Umbilical cord (tissue), 2 donors: ENCODE measurements around the gene TMEM138. TPM values are rescaled to one million over a fixed set of nuclear protein-coding genes. Genes with fewer than 3 reads are reported as not detected.

Experiments used
- DNase-seq: peaks from one replicate; pipeline ENCODE4 v3.0.0-alpha.2; 2015; ENCODE audit warnings: low spot score
- total RNA-seq: library from RNA; depleted of rRNA; stranded (reverse); fragments of >200 nt; gene quantifications from one replicate; pipeline ENCODE4 v1.2.3, GENCODE V29; 2014; ENCODE audit warnings: low replicate concordance; ENCODE audit not compliant: insufficient read depth

Gene TMEM138
- total RNA-seq, 1 donor from 2014 or later, result 16.6 TPM

GRCh38 chr11:61341706-61342105, 20.5 kb upstream of the TMEM138 start:
- no peak for DNase-seq

DNA sequence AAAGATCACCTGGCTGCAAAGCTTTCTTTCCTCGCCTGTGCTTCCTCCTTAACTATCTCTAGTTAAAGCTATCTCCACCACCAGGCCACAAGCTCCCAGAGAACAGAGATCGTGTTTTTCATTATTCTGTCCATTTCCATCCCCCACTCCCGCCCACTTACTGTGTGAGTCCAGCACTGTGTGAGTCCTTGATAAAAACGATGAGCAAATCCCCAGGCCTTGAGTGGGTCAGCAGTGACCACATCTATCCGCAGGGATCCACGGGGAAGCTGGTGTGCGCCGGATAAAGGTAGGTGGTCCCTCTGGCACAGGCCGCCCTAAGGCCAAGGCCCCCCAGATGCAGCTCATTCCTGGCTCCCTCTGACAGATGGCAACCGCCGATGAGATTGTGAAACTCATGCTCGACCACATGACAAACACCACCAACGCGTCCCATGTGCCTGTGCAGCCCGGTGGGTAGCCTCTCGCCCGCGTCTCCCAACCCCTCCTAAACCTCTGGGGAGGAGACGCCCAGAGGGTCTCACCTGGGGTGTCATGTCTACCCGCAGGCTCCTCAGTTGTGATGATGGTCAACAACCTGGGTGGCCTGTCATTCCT, 19.9 kb upstream of the TMEM138 start:
- DNase-seq, result no peak

DNA sequence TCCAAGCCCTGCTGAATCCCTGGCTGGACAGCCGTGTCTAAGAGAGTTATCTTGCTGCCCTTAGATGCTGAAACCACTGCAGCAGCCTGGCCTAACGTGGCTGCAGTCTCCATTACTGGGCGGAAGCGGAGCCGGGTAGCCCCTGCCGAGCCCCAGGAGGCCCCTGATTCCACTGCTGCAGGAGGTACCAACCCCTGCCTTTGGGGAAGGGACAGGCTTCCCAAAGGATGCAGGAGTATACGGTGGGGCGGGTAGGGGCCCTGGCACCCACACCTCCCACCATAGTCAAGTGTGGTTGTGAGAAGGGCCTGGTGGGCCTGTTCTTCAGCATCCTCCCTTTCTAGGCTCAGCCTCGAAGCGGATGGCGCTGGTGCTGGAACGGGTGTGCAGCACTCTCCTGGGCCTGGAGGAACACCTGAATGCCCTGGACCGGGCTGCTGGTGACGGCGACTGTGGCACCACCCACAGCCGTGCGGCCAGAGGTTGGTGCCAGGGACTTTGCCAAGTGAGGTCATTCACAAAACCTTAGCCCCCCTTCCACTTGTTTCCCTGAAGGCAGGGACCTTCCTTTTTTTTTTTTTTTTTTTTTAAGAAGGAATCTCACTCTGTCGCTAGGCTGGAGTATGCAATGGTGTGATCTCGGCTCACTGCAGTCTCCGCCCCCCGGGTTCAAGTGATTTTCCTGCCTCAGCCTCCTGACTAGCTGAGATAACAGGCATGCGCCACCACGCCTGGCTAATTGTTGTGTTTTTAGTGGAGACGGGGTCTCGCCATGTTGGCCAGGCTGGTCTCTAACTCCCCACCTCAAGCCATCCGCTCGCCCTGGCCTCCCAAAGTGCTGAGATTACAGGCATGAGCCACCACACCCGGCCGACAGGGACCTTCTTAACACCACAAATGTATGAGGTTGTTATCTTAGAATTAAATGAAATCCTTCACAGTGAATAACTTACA, 18.1 kb upstream of the TMEM138 start:
- no peak for DNase-seq

GRCh38 chr11:61345170-61345610, 17.0 kb upstream of the TMEM138 start:
- DNase-seq, result peak; percentile 83

GRCh38 chr11:61345954-61346843, 16.0 kb upstream of the TMEM138 start:
- no peak for DNase-seq

DNA sequence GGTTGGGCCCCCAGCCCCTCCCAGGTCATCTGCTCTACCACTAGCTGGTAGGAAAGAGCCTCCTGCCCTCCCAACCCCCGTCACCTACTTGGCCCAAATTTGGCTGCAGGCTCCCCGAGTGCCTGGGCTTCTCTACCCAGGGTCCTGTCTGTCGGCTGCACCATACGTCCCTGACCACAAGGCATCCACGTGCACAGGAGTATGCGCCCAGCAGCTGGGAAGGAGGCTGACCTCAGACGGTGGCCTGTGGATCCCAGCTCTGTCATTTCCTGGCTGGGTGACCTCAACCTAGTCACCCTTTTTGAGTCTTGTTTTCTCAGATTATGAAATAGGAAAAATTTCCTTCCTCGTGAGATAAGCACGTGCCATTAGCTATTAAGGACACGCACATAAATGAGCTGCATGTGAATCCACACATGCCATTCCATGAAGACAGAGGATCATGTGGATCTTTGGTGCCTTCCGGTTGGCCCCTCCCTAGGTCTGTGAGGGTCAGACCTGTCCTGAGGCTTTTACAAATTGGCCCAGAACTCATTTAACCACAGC, 14.2 kb upstream of the TMEM138 start:
- DNase-seq, result no peak

- no peak for DNase-seq
Measured at GRCh38 chr11:61349189-61349751, 12.9 kb upstream of the TMEM138 start.

DNA sequence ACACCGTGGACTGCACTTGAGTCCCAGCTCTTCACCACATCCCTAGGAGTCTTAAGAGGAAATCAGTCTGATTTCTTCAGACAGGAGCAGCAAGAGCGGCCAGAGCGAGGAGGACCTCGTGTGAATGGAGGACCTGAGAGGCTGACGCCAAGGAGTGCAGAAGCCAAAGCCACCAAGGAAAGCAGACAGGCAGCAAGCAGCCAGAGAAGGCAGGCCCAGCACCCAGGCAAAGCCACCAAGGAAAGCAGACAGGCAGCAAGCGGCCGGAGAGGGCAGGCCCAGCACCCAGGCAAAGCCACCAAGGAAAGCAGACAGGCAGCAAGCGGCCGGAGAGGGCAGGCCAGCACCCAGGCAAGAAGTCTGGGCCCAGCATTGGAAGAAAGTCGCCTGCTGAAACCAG, 12.3 kb upstream of the TMEM138 start:
- no peak for DNase-seq

DNA sequence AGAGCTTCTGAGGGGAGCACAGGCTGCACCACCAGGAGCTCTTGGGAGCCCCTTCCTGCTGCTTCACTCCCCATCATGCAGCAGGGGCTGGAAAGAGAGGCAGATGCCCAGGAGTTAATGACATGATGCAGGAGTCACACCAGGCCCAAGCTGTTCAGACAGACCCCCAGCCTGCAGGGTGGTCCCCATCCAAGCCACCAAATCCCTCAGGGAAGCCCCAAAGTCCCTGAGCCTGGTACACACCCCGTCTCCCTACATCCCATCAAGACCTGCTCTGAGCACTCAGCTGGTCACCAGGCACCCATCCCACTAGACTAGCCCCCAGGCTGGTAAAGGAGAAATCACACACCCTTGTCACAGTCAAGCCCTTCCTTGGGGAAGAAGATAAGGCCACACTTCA, 11.8 kb upstream of the TMEM138 start:
- no peak for DNase-seq

DNA sequence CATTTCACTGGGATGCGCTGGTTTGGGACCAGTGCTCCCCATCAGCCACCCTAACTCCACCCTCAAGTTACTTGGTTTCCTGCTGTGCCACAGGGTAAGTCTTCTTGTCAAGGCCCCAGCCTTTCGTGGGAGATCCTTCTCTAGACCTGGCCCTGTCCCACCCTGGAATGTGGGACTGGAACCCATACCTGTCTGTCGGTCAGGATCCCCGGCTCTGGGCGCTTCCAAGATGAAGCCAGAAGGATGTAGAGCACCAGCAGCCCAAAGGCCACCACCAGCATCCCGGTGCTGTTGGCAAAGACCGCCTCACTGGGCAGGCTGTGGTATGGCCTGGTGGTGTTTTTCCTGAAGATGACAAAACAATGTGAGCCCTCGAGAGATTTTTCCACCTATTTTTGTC, 11.4 kb upstream of the TMEM138 start:
- no peak for DNase-seq

GRCh38 chr11:61352038-61352437, 10.1 kb upstream of the TMEM138 start:
- DNase-seq, result no peak

GRCh38 chr11:61353131-61354067, 8.8 kb upstream of the TMEM138 start:
- no peak for DNase-seq

GRCh38 chr11:61354208-61354607, 8.0 kb upstream of the TMEM138 start:
- DNase-seq, result no peak

DNA sequence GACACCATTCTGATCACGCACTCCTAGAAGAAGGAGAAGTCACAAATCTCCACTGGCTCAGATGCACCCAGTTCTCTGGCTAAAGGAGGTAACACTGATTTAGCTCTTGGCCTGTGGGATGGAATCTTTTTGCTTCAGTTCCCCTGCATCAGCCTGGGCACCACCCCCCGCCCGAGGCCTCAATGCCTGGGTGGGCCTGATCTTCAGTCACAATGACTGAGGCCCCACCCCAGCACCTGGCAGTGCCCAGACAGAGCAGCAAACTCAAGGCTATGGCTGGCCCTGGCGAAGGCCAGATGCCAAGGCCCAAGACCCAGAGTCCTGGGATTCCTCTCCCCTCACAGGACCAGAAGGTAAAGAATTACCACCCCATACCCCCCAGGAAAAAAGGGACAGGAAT, 5.5 kb upstream of the TMEM138 start:
- no peak for DNase-seq

DNA sequence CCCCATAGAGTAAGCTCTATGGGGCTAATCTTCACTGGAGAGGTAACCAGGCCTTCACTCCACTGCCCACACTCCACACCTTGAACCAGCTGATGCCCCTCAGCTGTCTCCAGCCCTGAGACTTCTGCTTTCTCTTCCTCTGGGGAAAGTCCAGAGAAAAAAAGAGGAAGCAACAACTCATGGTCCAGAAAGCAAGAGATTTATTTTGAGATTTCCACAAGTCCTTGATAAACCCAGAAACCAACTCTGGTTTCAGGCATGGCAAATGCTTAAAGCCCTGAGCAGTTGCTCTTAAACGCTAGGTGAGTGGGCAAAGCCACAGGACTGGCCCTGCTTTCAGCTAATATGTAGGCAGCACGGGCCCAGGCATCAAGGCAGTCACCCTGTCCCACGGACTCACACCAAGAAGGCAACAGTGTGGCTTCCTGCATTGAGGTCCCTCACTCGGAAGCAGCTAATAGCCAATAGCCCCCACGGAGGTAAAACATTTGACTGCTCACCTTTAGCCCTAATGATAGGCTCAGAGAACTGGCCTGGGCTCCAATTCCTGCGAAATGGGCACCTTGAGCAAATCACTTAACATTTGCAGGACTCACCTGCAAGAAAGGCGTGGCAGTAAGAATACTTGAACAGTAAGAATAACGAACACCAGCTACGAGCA, 4.8 kb upstream of the TMEM138 start:
- peak; percentile 28 for DNase-seq

- no peak for DNase-seq
Measured at GRCh38 chr11:61357894-61358239, 4.3 kb upstream of the TMEM138 start.

- no peak for DNase-seq
Measured at GRCh38 chr11:61358566-61358965, 3.6 kb upstream of the TMEM138 start.

- no peak for DNase-seq
Measured at GRCh38 chr11:61359516-61359915, 2.7 kb upstream of the TMEM138 start.

GRCh38 chr11:61361237-61361740, 885 bp upstream of the TMEM138 start:
- no peak for DNase-seq

- DNase-seq, result no peak
Measured at GRCh38 chr11:61362542-61362875, 335 bp downstream of the TMEM138 start.
